Skeletal muscle cell (primary cell): ENCODE results near the gene TSC22D2.

Experiments used
- DNase-seq: peaks from one replicate; pipeline ENCODE4 v3.0.0-alpha.2; 2010; ENCODE audit warnings: low read depth
- H3K4me3 ChIP-seq: 2 replicates; pipeline ENCODE4 v1.5.1; 2011; ENCODE audit warnings: low read depth, mild to moderate bottlenecking, control low read depth, low read length, moderate library complexity

The TSC22D2 gene

DNA sequence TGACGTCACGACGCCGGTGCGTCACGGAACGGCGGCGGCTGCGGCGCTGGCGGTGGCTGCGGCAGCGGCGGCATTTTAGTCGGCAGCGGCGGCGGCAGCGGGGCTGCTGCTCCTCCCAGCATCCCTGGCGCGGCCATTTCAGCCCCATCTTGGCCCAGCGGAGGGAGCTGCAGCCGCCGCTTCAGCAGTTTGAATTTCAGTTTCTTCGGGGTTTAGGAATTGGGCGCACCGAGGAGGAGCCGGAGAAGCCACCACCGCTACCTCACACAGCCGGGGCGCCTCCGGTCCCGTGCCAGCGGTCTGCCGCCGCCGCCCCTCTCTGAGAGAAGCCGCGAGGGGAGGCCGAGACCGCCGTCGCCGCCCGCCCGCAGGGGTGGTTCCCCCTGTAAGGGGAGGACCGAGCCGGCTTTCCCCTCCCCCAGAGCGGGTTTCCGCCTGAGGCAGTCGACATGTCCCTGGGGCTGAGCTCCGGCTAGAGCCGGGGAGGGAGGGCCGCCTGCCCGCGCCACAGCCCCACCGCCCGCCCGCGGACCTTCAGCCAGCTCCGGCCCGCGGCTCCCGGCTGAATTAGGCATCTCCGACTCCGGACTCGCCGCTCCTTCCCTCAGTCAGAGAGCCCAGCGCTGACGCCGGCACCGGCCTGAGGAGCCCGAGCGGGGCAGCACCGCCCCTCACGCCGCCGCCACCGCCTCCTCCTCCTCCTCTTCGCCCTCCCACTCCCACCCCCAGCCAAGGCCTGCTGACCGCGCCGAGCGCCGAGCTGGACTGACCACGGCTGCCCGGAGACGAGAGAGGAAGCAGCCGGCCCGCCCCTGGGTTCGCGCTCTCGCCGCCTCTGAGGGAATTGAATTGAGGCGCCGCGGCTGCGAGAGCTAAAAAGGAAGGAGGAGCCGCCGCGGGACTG is at the start of gene TSC22D2:
TSS of gene TSC22D2 (plus strand) at position 78 of the 904 bp plus-strand sequence. CDS start 1,053 bp downstream, outside the sequence.
- peak within 1 kb of the TSS; percentile 98 for H3K4me3 ChIP-seq
- DNase-seq = peak; percentile 81

DNA sequence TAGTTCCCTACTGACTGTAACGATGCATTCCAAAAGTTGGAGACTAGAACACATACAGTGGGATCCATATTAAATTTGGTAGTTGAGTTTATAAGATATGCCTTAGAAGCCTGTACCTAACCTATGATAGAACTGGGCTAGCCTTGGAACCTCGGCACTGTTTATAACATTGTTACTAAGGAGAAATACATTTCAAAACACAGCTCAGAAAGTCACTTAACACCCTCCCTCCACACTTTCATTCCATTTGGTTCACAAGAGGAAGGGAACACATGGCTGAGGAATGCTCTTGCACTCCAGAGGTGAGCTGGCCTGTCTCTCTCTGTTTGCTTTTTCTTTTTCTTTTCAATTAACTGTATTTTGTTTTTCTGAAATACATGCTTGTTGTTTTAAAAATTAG is 48.7 kb upstream of the TSC22D2 start:
- no peak overlapping the region for H3K4me3 ChIP-seq
- DNase-seq = no peak

DNA sequence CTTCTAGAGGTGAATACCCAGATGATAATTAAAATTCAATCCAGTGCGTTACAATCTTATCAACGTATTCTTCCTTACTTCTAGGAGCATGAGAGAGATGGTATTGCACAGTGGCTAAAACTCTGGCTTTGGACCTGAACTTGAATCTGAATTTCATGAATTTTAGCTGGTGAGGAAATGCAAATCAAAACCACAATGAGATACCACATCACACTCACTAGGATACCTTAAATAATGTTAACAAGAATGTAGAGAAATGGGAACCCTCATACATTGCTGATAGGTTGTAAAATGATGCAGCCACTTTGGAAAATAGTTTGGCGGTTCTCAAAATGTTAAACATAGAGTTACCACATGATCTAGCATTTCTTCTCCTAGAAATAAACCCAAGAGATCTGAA is 47.1 kb upstream of the TSC22D2 start:
- no peak for DNase-seq
- H3K4me3 ChIP-seq = no peak overlapping the region

DNA sequence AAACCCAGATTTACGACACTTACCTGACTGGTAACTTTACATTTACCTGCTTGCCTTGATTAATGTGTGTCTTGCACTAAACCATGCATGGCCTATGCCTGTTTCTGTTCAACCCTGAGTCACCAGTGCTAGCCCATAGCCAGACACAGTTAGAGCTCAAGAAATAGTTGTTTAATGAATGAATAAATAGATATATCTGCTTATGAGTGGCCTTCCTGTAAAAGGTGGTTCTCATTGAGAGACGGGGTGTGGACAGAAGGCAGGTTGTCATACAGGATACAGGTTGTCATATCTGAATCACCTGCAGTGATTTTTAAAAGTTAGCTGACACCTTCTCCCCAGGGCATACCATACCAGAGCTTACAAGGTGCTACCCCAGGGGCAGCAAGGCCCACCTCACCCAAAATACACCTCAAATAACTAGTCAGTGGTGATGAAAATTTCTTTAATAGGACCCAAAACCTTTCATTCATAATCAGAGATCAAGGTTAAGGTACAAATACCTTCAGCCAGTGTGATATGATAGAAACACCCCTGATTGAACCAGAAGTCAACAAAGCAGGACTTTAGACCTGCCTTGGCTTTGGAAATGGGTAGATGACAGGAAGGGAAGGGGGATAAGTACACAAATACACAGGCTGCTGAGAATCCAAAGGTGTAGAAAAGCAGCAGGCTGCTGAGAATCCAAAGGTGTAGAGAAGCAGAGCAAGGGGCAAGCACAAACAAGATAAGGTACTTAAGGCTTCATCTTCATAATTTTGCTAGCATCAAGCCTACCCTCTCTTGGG is 45.4 kb upstream of the TSC22D2 start:
- no peak overlapping the region for H3K4me3 ChIP-seq
- DNase-seq = no peak

DNA sequence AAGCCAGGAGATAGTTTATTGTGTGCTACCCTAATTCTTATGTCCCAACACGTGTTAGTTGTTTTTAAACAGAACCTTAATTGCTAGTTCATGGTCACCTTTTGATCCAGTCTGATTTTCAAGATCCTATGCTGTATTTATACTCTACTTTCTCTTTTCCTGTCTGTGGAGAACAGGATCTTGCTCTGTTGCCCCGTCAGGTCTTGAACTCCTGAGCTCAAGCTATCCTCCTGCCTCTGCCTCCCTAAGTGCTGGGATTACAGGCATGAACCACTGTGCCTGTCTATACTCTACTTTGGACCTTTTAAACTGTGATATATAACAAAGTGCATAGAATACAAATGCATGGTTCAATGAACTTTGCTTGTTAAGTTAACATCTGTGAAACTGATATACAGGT is 44.7 kb upstream of the TSC22D2 start:
- H3K4me3 ChIP-seq = no peak overlapping the region
- DNase-seq = no peak

DNA sequence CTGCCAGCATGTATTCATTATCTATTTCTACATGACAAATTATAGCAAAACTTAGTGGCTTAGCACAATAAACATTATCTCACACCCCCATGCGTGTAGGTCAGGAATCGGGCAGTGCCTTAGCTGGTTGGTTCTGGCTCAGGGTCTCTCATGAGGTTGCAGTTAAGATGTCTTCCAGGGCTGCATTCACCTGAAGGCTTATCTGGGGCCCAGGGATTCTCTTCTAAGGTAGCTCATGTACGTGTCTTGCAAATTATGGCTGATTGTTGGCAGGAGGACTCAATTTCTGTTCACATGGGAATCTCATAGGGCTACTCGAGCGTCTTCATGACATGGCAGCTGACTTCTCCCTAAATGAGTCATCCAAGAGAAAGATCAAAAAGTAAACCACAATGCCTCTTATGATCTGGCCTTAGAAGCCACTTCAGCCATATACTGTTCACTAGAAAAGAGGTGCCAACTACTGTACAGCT is 42.9 kb upstream of the TSC22D2 start:
- DNase-seq = peak; percentile 61
- H3K4me3 ChIP-seq = no peak overlapping the region

DNA sequence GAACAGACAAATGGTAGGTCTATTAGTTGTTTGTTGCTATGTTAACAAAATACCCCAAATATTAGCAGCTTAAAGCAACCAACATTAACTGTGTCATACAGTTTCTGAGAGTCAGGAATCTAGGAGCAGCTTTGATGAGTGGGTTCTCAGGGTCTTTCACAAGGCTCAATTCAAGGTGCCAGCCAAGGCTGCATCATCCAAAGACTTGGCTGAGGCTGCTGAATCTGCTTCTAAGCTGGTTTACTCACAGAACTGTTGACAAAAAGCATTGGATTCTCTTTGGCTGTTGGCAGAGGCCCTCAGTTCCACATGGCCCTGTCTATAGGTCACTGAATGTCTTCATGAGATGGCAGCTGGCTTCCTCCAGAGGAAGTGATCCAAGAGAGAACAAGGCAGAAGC is 40.3 kb upstream of the TSC22D2 start:
- no peak for DNase-seq
- H3K4me3 ChIP-seq = no peak overlapping the region

DNA sequence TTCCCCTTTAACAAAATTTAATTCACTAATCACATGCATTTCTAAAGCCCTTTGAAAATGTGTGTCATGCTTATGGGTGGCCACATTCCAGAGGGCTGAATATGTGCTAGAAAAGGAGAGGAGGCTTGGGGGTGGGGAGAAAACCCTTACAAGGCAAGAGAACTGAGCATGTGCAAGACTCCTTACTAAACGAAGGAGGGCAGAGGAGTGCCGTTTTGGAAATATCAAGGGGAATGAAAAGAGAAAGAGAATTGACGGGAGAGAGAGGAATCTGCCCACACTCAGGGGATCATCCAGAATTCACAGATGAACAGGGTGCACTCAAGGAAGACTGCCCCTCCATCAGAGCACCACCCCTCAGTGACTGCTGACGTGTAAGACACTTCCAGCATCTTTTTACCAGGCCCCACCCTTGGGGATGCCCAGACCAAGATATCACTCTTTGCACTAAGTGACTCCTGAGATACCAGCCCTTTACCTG is 37.9 kb upstream of the TSC22D2 start:
- peak overlapping the region; percentile 45 for H3K4me3 ChIP-seq

DNA sequence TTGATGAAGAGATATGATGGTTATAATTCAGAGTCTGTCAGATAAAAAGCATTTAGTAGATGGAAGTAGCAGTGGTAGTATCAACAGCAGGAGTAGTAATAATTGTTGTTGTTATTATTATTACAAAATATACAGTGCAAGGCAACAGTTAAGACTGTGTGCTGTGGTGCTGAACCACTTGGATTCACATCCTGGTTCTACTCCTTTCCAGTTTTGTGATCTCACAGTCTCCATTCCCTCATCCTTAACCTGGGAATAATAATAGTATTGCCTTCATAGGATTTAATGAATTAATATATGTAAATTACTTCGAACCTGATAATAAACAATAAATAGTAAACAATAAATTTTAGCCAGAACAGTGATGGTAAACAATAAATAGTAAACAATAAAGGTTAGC is 37.1 kb upstream of the TSC22D2 start:
- DNase-seq = no peak
- H3K4me3 ChIP-seq = peak overlapping the region; percentile 45

More for the DNA sequence above, 37.9 kb upstream of the TSC22D2 start:
- DNase-seq = peak; percentile 88

DNA sequence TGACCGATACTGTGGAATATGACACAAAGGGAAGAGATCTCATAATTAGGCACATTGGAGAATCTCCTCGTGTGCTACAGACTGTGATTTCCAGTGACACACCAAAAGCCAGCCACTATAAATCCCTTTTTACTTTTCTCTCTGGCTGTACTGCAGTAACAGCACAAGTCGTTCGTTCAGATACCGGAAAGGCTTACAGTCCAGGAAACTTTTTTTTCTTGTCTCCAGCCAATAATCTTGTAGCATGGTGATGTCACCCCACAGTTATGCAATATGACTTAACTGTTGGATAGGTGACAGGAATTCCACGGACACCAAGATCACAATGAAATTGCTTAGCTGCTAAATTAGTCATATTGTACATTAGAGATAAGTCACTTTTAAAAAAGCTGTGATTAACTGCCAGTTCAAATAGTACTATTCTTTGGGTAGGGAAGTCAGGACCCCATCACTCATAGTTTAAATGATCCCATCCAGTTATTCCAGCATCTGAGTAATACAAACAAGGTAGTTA is 36.3 kb upstream of the TSC22D2 start:
- DNase-seq = peak; percentile 97
- peak overlapping the region; percentile 45 for H3K4me3 ChIP-seq

DNA sequence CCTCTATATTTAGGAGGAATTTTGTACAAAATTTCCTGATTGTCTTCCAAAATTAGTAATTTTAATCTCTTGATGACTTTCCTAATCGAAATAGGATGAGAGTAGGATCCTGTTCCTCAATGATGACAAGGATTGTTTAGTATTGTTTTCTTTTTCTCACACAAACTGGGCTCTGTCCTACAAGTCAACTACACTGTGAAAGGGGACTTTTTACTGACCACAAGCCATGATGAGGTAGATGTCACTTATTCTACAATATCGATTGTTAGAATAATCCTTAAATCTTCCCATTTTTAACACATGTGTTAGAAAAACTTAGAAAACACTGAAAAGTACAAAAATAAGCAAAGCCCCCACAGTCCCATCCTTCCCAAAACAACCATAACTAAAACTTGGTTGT is 35.8 kb upstream of the TSC22D2 start:
- DNase-seq = no peak

DNA sequence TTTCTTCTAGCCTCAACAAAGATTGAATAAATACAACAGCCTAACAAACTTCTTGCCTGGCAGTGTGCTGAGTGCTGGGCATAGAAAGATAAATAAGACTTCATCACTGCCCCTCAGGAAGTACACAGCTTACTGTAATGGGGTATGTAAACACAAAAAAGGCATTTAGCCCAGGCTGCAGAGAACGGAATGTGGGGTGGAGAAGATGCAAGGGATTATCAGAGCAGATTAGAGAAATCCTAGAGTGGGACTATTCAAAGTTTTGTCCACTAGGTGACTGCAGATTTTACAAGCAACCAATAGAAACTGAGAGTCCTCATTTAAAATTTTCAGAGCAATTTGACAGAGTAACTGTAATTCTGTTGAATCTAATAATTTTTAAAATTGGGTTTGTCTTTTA is 35.4 kb upstream of the TSC22D2 start:
- DNase-seq = no peak
- no peak overlapping the region for H3K4me3 ChIP-seq

More for the DNA sequence above, 35.8 kb upstream of the TSC22D2 start:
- no peak overlapping the region for H3K4me3 ChIP-seq

DNA sequence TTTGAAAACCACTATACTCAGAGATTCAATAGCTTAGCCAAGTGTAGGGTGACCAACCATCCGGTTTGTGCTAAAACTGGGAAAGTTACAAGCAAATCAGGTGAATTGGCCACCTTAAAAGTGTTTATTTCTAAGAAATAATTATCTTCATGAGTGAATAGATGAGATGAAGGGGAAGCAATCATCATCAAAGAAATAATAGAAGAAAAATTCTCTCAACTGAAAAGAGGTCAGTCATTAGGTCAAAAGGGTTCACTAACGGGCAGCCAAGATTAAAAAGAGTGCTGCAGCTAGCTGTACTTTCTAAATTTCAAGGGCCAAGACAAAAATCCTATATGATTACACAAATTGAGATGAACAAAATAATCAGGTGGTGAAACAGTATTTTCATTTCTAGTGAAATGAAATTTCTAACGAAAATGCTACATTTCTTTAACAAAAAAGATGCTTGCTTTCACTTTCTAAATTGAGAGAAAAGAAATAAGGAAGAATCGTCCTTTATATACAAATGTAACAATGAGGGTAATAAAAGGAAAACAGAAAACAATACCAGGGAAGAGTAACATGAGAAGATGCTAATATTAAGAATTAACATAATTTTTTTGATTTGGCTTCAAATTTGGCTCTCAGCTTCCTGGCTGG is 34.7 kb upstream of the TSC22D2 start:
- DNase-seq = no peak
- H3K4me3 ChIP-seq = no peak overlapping the region

DNA sequence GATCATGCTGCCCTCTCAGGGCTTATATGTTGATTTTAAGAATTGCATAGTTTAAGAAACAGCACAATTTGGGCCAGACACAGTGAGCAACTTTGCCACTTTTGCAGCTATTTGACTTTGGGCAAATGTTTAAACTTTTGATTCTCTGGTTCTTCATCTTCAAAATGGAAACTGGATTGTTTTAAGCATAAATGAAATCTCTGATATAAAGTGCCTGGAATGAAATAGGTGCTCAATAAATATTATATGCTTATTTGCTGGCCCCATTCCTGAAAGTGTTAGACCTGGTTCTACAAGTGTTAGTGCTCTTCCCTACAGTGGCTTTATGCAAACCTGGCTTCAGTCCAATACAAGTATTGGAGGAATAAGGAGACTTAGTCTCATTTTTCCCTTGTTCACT is 33.1 kb upstream of the TSC22D2 start:
- DNase-seq = no peak
- H3K4me3 ChIP-seq = no peak overlapping the region

DNA sequence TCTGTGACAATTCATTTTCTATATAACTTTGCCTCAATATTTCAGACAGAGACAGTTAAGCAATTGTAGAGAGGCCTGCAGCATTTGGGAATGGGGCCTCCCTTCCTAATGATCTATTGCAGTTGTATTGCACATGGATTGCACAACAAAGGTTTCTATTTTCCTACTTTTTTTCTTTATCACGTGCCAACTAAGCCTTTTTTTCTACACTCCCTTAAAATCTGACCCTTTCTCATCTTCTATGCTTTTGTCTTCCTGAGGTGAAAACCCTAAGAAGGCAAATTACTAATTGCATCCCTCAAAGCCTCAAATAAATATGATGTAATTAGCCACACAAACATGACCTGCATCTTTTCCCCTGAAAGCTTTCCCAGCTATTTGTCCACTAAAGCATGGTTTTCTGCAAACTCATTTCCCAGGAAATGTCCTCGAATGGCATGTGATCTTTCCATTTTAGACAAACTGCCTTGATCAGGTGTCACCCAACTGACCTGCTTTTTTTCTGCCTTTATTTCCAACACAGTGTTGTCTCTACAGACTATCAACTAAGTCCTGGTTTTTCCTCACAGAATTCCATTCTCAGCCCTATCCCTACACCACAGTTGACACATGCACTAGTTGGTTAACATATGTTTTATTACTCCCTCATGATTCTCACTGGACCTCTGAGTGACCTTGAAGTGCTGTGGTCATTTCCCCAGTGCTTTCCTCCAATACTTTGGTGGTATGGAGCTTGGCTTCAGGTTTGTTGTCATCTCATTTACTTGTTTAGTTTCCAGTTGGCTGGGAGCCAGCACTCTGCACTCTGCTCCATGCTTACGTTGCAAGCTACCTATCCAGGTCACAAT is 31.9 kb upstream of the TSC22D2 start:
- peak; percentile 67 for DNase-seq
- no peak overlapping the region for H3K4me3 ChIP-seq

DNA sequence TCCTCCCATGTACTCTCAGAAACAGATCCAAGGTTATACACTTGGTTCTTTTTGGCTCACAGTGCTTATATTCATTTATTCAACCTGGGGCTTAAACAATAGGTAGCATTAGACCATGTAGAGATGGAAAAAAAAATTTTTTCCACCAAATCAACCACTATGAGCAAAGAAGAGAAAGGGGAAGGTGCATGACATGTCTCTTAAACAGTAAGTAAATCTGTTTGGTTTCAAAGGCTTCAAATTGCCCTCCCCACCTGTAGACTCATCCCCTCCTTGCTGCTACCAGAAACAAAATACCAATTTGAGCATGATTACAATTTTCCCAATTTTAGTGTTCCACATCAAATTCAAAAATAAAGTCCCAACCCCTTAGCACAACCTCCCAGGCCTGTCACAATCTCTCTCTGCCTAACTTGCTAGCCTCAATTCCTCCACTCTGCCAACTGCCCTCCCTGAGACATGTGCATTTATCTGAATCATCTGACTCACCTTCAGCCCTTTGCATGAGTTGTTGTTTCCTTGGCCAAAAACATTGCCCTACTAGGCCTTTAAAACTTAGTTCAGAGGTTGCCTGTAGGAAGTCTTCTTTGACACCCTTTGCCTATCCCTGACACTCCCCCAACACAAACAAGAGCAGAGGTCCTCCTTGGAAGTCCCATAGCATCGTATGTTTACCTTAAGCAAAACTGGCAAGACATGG is 30.3 kb upstream of the TSC22D2 start:
- no peak for DNase-seq
- no peak overlapping the region for H3K4me3 ChIP-seq

DNA sequence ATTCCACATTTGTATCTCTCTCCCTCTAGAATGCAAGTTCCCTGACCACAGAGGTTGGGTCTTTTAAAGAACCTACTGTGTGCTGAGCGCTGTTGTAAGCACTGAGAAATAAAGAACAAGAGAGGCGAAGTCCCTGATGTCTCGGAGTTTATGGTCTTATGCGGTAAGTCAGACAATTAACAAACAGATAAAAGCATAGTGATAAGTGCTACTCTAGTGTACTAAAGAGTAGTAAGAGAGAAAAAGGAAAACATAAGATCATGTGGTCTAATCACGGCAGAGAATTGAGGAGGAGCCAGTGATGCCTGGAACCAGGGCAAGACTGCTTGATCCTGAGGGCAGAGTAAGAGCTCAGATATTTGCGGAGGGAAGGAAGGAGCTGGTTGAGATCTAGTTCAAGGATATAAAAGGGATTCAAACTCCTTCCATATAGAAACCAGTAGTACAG is 29.8 kb upstream of the TSC22D2 start:
- no peak overlapping the region for H3K4me3 ChIP-seq
- no peak for DNase-seq

DNA sequence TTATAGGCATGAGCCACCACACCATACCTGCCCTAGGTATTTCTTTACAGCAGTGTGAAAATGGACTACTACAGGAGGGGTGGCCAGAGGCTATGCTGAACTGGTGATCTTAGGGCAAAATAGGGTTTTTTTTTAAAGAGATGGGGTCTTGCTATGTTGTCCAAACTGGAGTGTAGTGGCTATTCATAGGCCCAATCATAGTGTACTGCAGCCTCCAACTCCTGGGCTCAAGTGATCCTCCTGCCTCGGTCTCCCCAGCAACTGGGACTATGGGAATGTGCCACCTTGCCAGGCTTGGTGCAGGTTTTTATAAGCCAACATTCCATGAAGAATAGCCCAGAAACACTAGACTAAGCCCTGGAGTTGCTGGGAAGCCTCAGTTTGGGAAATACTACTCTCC is 28.6 kb upstream of the TSC22D2 start:
- DNase-seq = no peak
- H3K4me3 ChIP-seq = no peak overlapping the region
